HepG2 (cell line): ENCODE data around the gene DNAL4. TPM values are rescaled to one million over a fixed set of nuclear protein-coding genes. Genes with fewer than 3 reads are reported as not detected.

Experiments
- BRCA1 ChIP-seq: sonication (generic); formaldehyde crosslinking; IDR thresholded peaks from 2 replicates; pipeline ENCODE4 v1.4.0; 2020; ENCODE audit warnings: missing genetic modification reagents
- DNMT1 ChIP-seq: sonication (generic); formaldehyde crosslinking; IDR thresholded peaks from 2 replicates; pipeline ENCODE4 v1.5.1; 2020; ENCODE audit warnings: mild to moderate bottlenecking, missing genetic modification reagents
- ETV5 ChIP-seq: IDR thresholded peaks from 2 replicates; pipeline ENCODE4 v1.6.1; 2018; ENCODE audit warnings: missing biosample characterization, missing genetic modification reagents, inconsistent platforms, borderline replicate concordance
- FIP1L1 ChIP-seq: fragments of 200-400 bp; formaldehyde crosslinking; IDR thresholded peaks from 2 replicates; pipeline ENCODE4 v1.6.1; 2018; ENCODE audit warnings: low read depth, mild to moderate bottlenecking, low read length, moderate library complexity, borderline replicate concordance; ENCODE audit not compliant: insufficient read depth
- FOXC1 ChIP-seq: sonication (generic); formaldehyde crosslinking; IDR thresholded peaks from 2 replicates; pipeline ENCODE4 v1.8.0; 2022; ENCODE audit warnings: mild to moderate bottlenecking, missing genetic modification reagents, borderline replicate concordance
- JDP2 ChIP-seq: sonication (generic); formaldehyde crosslinking; IDR thresholded peaks from 2 replicates; pipeline ENCODE4 v1.8.1; 2022; ENCODE audit warnings: missing genetic modification reagents, borderline replicate concordance
- KLF16 ChIP-seq, 2 experiments: sonication (generic) in 1 of 2; formaldehyde crosslinking in 1 of 2; IDR thresholded peaks; 2 replicates each; pipeline versions ENCODE4 v1.6.1 to v1.8.0; 2016 to 2023; ENCODE audit warnings: missing genetic modification reagents in 2 of 2, missing compliant biosample characterization in 1 of 2
- NR1H2 ChIP-seq: sonication (generic); formaldehyde crosslinking; IDR thresholded peaks from 2 replicates; pipeline ENCODE4 v1.8.1; 2022; ENCODE audit warnings: low read depth, missing genetic modification reagents, borderline replicate concordance
- RARA ChIP-seq: IDR thresholded peaks from 2 replicates; pipeline ENCODE4 v1.6.1; 2016; ENCODE audit warnings: missing genetic modification reagents, missing compliant biosample characterization
- SIN3B ChIP-seq: fragments of 150-350 bp; IDR thresholded peaks from 2 replicates; pipeline ENCODE4 v1.6.1; 2014; ENCODE audit warnings: low read length
- TARDBP ChIP-seq: sonication (generic); formaldehyde crosslinking; IDR thresholded peaks from 2 replicates; pipeline ENCODE4 v1.8.0; 2022; ENCODE audit warnings: mild to moderate bottlenecking, missing genetic modification reagents
- TMF1 ChIP-seq: sonication (generic); formaldehyde crosslinking; IDR thresholded peaks from 2 replicates; pipeline ENCODE4 v1.8.1; 2022; ENCODE audit warnings: low read depth, missing genetic modification reagents
- ZKSCAN5 ChIP-seq: sonication (generic); formaldehyde crosslinking; IDR thresholded peaks from 2 replicates; pipeline ENCODE4 v1.5.1; 2020; ENCODE audit warnings: mild to moderate bottlenecking, missing genetic modification reagents
- ZNF101 ChIP-seq: sonication (generic); formaldehyde crosslinking; IDR thresholded peaks from 2 replicates; pipeline ENCODE4 v1.4.0; 2020; ENCODE audit warnings: mild to moderate bottlenecking, low read depth, missing genetic modification reagents, borderline replicate concordance
- ZNF652 ChIP-seq: IDR thresholded peaks from 2 replicates; pipeline ENCODE4 v1.6.1; 2016; ENCODE audit warnings: low read depth, borderline replicate concordance
- polyA plus RNA-seq, 8 experiments: library from polyadenylated mRNA; depleted of rRNA in 3 of 8; stranded (reverse) in 7 of 8; unstranded in 1 of 8; fragments of >200 nt; fragmentation: Illumina TruSeq in 4 of 8; extraction: Trizol in 4 of 8; gene quantifications; 2 replicates each; pipeline versions ENCODE4 v1.2.1 to v1.2.3, GENCODE V29; 2011 to 2016; ENCODE audit warnings: low read depth in 4 of 8, missing spikeins in 1 of 8, mixed read lengths in 1 of 8; ENCODE audit not compliant: insufficient read depth in 1 of 8
- total RNA-seq, 5 experiments: library from RNA; depleted of rRNA; stranded (reverse); fragments of >200 nt; fragmentation: Illumina TruSeq; extraction: Trizol; gene quantifications; 2 replicates each; pipeline ENCODE4 v1.2.3, GENCODE V29; 2016; ENCODE audit warnings: low read depth in 1 of 5
- TF ChIP-seq, protein P1 (sequence below): sonication (generic); formaldehyde crosslinking; conservative IDR thresholded peaks from 2 replicates; pipeline ENCODE4 v1.4.0; 2020; ENCODE audit warnings: missing genetic modification reagents
- TF ChIP-seq, protein P2 (sequence below): sonication (generic); formaldehyde crosslinking; IDR thresholded peaks from 2 replicates; pipeline ENCODE4 v1.5.1; 2020; ENCODE audit warnings: mild to moderate bottlenecking, missing genetic modification reagents, moderate library complexity
- TF ChIP-seq, protein P3 (sequence below): sonication (generic); formaldehyde crosslinking; IDR thresholded peaks from 2 replicates; pipeline ENCODE4 v1.4.0; 2020; ENCODE audit warnings: missing genetic modification reagents
- TF ChIP-seq, protein P4 (sequence below): sonication (generic); formaldehyde crosslinking; IDR thresholded peaks from 2 replicates; pipeline ENCODE4 v1.4.0; 2020; ENCODE audit warnings: mild to moderate bottlenecking, low read depth, missing genetic modification reagents
- TF ChIP-seq, protein P5 (sequence below): IDR thresholded peaks from 2 replicates; pipeline ENCODE4 v1.6.1; 2016; ENCODE audit warnings: low read depth

DNAL4 gene
- total and polyA plus RNA-seq, 2 of the 13 experiments (the other 11 are each of a cell fraction or from before 2014, with no cell fraction given), result 8.0 to 10.7 TPM

DNA sequence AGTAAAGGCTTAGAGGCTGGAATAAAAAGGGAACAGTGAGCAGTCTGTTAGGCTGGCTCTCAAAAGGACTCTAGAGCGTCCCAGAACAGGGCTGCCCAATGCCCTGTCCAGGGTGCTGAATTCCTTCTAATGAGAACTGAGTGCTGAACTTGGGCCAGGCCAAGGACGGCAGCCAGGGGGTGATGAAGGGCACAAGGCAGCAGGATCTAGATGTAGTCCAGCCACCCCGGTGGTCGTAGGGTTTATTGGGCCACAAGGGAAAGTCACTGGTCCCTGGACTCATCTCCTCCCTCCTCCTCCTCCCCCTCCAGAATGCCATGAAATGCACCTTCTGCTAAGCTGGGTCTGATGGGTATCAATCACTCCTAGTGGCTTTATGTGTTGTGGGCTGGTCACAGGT is 30.6 kb upstream of the DNAL4 start (continued):
- TF ChIP-seq ZKSCAN5 (CRISPR knock-in tag) (no peak), KLF16 (CRISPR knock-in tag; IDR thresholded peaks at IDR 0.05) (peak in 1 of 2 experiments; percentile 81; a peak in 2 of 4 replicates), JDP2 (no peak), BRCA1 (CRISPR knock-in tag) (0 out of 2 replicates have a peak, but pooled peaks have one; percentile 80), DNMT1 (CRISPR knock-in tag) (no peak), SIN3B (no peak), TMF1 (CRISPR knock-in tag) (no peak), FOXC1 (CRISPR knock-in tag) (no peak), ZNF652 (CRISPR knock-in tag) (no peak), ETV5 (CRISPR knock-in tag) (peak; percentile 41; the same call in 1 of the 2 replicates), ZNF101 (CRISPR knock-in tag) (no peak), RARA (CRISPR knock-in tag) (peak; percentile 48), NR1H2 (CRISPR knock-in tag) (no peak), FIP1L1 (no peak), TARDBP (CRISPR knock-in tag) (no peak)
- TF ChIP-seq, protein P1, sequence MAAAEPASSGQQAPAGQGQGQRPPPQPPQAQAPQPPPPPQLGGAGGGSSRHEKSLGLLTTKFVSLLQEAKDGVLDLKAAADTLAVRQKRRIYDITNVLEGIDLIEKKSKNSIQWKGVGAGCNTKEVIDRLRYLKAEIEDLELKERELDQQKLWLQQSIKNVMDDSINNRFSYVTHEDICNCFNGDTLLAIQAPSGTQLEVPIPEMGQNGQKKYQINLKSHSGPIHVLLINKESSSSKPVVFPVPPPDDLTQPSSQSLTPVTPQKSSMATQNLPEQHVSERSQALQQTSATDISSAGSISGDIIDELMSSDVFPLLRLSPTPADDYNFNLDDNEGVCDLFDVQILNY, result no peak
- TF ChIP-seq, protein P2, sequence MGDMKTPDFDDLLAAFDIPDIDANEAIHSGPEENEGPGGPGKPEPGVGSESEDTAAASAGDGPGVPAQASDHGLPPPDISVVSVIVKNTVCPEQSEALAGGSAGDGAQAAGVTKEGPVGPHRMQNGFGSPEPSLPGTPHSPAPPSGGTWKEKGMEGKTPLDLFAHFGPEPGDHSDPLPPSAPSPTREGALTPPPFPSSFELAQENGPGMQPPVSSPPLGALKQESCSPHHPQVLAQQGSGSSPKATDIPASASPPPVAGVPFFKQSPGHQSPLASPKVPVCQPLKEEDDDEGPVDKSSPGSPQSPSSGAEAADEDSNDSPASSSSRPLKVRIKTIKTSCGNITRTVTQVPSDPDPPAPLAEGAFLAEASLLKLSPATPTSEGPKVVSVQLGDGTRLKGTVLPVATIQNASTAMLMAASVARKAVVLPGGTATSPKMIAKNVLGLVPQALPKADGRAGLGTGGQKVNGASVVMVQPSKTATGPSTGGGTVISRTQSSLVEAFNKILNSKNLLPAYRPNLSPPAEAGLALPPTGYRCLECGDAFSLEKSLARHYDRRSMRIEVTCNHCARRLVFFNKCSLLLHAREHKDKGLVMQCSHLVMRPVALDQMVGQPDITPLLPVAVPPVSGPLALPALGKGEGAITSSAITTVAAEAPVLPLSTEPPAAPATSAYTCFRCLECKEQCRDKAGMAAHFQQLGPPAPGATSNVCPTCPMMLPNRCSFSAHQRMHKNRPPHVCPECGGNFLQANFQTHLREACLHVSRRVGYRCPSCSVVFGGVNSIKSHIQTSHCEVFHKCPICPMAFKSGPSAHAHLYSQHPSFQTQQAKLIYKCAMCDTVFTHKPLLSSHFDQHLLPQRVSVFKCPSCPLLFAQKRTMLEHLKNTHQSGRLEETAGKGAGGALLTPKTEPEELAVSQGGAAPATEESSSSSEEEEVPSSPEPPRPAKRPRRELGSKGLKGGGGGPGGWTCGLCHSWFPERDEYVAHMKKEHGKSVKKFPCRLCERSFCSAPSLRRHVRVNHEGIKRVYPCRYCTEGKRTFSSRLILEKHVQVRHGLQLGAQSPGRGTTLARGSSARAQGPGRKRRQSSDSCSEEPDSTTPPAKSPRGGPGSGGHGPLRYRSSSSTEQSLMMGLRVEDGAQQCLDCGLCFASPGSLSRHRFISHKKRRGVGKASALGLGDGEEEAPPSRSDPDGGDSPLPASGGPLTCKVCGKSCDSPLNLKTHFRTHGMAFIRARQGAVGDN, result peak; percentile 15; the same call in 1 of the 2 replicates
- TF ChIP-seq, protein P3, sequence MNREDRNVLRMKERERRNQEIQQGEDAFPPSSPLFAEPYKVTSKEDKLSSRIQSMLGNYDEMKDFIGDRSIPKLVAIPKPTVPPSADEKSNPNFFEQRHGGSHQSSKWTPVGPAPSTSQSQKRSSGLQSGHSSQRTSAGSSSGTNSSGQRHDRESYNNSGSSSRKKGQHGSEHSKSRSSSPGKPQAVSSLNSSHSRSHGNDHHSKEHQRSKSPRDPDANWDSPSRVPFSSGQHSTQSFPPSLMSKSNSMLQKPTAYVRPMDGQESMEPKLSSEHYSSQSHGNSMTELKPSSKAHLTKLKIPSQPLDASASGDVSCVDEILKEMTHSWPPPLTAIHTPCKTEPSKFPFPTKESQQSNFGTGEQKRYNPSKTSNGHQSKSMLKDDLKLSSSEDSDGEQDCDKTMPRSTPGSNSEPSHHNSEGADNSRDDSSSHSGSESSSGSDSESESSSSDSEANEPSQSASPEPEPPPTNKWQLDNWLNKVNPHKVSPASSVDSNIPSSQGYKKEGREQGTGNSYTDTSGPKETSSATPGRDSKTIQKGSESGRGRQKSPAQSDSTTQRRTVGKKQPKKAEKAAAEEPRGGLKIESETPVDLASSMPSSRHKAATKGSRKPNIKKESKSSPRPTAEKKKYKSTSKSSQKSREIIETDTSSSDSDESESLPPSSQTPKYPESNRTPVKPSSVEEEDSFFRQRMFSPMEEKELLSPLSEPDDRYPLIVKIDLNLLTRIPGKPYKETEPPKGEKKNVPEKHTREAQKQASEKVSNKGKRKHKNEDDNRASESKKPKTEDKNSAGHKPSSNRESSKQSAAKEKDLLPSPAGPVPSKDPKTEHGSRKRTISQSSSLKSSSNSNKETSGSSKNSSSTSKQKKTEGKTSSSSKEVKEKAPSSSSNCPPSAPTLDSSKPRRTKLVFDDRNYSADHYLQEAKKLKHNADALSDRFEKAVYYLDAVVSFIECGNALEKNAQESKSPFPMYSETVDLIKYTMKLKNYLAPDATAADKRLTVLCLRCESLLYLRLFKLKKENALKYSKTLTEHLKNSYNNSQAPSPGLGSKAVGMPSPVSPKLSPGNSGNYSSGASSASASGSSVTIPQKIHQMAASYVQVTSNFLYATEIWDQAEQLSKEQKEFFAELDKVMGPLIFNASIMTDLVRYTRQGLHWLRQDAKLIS (CRISPR knock-in tag), result no peak
- TF ChIP-seq, protein P4, sequence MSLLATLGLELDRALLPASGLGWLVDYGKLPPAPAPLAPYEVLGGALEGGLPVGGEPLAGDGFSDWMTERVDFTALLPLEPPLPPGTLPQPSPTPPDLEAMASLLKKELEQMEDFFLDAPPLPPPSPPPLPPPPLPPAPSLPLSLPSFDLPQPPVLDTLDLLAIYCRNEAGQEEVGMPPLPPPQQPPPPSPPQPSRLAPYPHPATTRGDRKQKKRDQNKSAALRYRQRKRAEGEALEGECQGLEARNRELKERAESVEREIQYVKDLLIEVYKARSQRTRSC (CRISPR knock-in tag), result no peak
- TF ChIP-seq, protein P5, sequence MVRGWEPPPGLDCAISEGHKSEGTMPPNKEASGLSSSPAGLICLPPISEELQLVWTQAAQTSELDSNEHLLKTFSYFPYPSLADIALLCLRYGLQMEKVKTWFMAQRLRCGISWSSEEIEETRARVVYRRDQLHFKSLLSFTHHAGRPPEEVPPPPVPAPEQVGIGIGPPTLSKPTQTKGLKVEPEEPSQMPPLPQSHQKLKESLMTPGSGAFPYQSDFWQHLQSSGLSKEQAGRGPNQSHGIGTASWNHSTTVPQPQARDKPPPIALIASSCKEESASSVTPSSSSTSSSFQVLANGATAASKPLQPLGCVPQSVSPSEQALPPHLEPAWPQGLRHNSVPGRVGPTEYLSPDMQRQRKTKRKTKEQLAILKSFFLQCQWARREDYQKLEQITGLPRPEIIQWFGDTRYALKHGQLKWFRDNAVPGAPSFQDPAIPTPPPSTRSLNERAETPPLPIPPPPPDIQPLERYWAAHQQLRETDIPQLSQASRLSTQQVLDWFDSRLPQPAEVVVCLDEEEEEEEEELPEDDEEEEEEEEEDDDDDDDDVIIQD (CRISPR knock-in tag), result peak; percentile 45; the same call in 1 of the 2 replicates
